GM12878 (cell line): ENCODE data around the gene SMAD4. TPM values are rescaled to one million over a fixed set of nuclear protein-coding genes. Genes with fewer than 3 reads are reported as not detected.

Experiments
- ATAC-seq: fragments of 200-7000 bp; cut with Tn5 transposase; 3 replicates; pipeline ENCODE4 v1.9.1; 2020; ENCODE audit warnings: mild to moderate bottlenecking, moderate library complexity
- BruUV-seq: library from RNA; stranded (reverse); fragments of 400-500 nt; replicated peaks from 2 replicates; lab custom pipeline; 2021; lab: Mats Ljungman, UMichigan
- CTCF ChIA-PET: fragments of 300-600 bp; sonication (Branson Sonifier 250); formaldehyde crosslinking; extraction: SDS; loops from one replicate; lab custom pipeline; 2021; ENCODE audit warnings: inconsistent platforms; lab: Yijun Ruan, JAX
- POLR2A ChIA-PET: fragments of 350-600 bp; formaldehyde crosslinking; extraction: SDS; loops from one replicate; lab custom pipeline; 2021; ENCODE audit warnings: inconsistent platforms; lab: Charles Lee
- RAD21 ChIA-PET: fragments of 300-600 bp; sonication (Branson Sonifier 250); formaldehyde crosslinking; loops from one replicate; lab custom pipeline; 2023; ENCODE audit warnings: antibody characterized with exemption; ENCODE audit not compliant: unreplicated experiment; lab: Charles Lee
- SMC1A ChIA-PET: fragments of 300-600 bp; sonication (Branson Sonifier 250); formaldehyde crosslinking; loops from one replicate; lab custom pipeline; 2023; ENCODE audit not compliant: unreplicated experiment, uncharacterized antibody; lab: Charles Lee
- DNase-seq: peaks from one replicate; pipeline ENCODE4 v3.0.0-alpha.2; 2011; ENCODE audit warnings: low read depth, low spot score
- FAIRE-seq: peaks from 3 replicates; lab custom pipeline; 2011; peaks lifted over from hg19 to GRCh38; lab: Jason Lieb, UNC
- H2AFZ ChIP-seq: 2 replicates; pipeline ENCODE4 v1.6.0; 2011; ENCODE audit warnings: low read depth, low read length, control low read depth; ENCODE audit not compliant: control insufficient read depth
- H3K27ac ChIP-seq: 2 replicates; pipeline ENCODE4 v1.5.1; 2011; ENCODE audit warnings: control low read depth; ENCODE audit not compliant: control insufficient read depth, insufficient read depth
- H3K27me3 ChIP-seq, 2 experiments: replicated peaks in 1 of 2; 2 replicates each; pipeline versions ENCODE4 v1.6.0 to v1.6.1; 2011; ENCODE audit warnings: low read length in 1 of 2; ENCODE audit not compliant: control insufficient read depth in 2 of 2, insufficient read depth in 2 of 2
- H3K36me3 ChIP-seq, 2 experiments: 2 replicates each; pipeline ENCODE4 v1.5.1; 2011; ENCODE audit warnings: low read length in 1 of 2; ENCODE audit not compliant: control insufficient read depth in 2 of 2, insufficient read depth in 2 of 2
- H3K4me1 ChIP-seq: 2 replicates; pipeline ENCODE4 v1.6.1; 2011; ENCODE audit warnings: mild to moderate bottlenecking, low read length, moderate library complexity, mixed read lengths; ENCODE audit not compliant: control insufficient read depth, insufficient read depth
- H3K4me2 ChIP-seq: 2 replicates; pipeline ENCODE4 v1.6.0; 2011; ENCODE audit warnings: control low read depth; ENCODE audit not compliant: control insufficient read depth, insufficient read depth
- H3K4me3 ChIP-seq: fragments of 200-600 bp; sonication (generic); 2 replicates; pipeline ENCODE4 v1.5.1; 2016
- H3K79me2 ChIP-seq: 2 replicates; pipeline ENCODE4 v1.6.0; 2011; ENCODE audit warnings: low read length; ENCODE audit not compliant: control insufficient read depth, insufficient read depth
- H3K9ac ChIP-seq: 2 replicates; pipeline ENCODE4 v1.8.0; 2011; ENCODE audit warnings: low read length, control low read depth, mixed read lengths; ENCODE audit not compliant: control insufficient read depth, insufficient read depth
- H3K9me3 ChIP-seq: replicated peaks from 3 replicates; pipeline ENCODE4 v1.5.1; 2011; ENCODE audit warnings: mild to moderate bottlenecking, low read length; ENCODE audit not compliant: control insufficient read depth, insufficient read depth
- H4K20me1 ChIP-seq: 2 replicates; pipeline ENCODE4 v1.6.0; 2011; ENCODE audit not compliant: control insufficient read depth, insufficient read depth
- ATF3 ChIP-seq: IDR thresholded peaks from 2 replicates; pipeline ENCODE4 v1.6.1; 2011; ENCODE audit warnings: low read depth, mild to moderate bottlenecking, low read length, moderate library complexity, borderline replicate concordance; ENCODE audit errors: extremely low read depth
- HDAC6 ChIP-seq: fragments of 200-600 bp; sonication (generic); IDR thresholded peaks from one replicate; pipeline ENCODE4 v1.8.0; 2017; ENCODE audit warnings: antibody characterized with exemption; ENCODE audit not compliant: unreplicated experiment
- MEF2B ChIP-seq: fragments of 450-650 bp; IDR thresholded peaks from 2 replicates; pipeline ENCODE4 v1.6.1; 2018; ENCODE audit warnings: mild to moderate bottlenecking, moderate library complexity; ENCODE audit not compliant: partially characterized antibody, poor library complexity, severe bottlenecking
- PAX8 ChIP-seq: fragments of 450-650 bp; IDR thresholded peaks from 2 replicates; pipeline ENCODE4 v1.6.1; 2017; ENCODE audit warnings: mild to moderate bottlenecking, moderate library complexity
- PBX3 ChIP-seq: IDR thresholded peaks from 2 replicates; pipeline ENCODE4 v1.6.1; 2011; ENCODE audit warnings: mild to moderate bottlenecking, low read depth, low read length, moderate library complexity; ENCODE audit not compliant: insufficient replicate concordance
- RAD21 ChIP-seq: IDR thresholded peaks from 2 replicates; pipeline ENCODE4 v1.6.1; 2011; ENCODE audit warnings: mild to moderate bottlenecking, low read depth, low read length, moderate library complexity; ENCODE audit not compliant: insufficient read depth
- RAD51 ChIP-seq: fragments of 450-650 bp; IDR thresholded peaks from 2 replicates; pipeline ENCODE4 v1.6.1; 2016; ENCODE audit warnings: moderate library complexity, mild to moderate bottlenecking, inconsistent platforms
- RBBP5 ChIP-seq: fragments of 200-600 bp; sonication (generic); conservative IDR thresholded peaks from 2 replicates; pipeline ENCODE4 v1.6.1; 2016
- SP1 ChIP-seq: IDR thresholded peaks from one replicate; pipeline ENCODE4 v1.6.1; 2011; ENCODE audit warnings: low read depth, low read length
- ZZZ3 ChIP-seq: IDR thresholded peaks from 2 replicates; pipeline ENCODE4 v1.6.1; 2011; ENCODE audit warnings: low read depth; ENCODE audit not compliant: control insufficient read depth, insufficient read length
- WGBS: methylation state at CpG from one replicate; pipeline ENCODE4 v1.1.6; 2016; ENCODE audit warnings: low lambda C conversion rate; ENCODE audit not compliant: insufficient replicate concordance, insufficient coverage; ENCODE audit errors: missing lambda C conversion rate; 5-methylcytosine and 5-hydroxymethylcytosine counted together
- in situ Hi-C: fragments of 300-500 bp; cut with MboI; formaldehyde crosslinking; loops from 9 replicates; pipeline ENCODE4 v1.14.3; 2018; ENCODE audit warnings: mixed read lengths
- intact Hi-C: fragments of 100-400 bp; cut with micrococcal nuclease; formaldehyde crosslinking; loops from one replicate; pipeline ENCODE4 v1.14.2; 2022; ENCODE audit not compliant: unreplicated experiment
- polyA plus RNA-seq, 11 experiments: library from polyadenylated mRNA; depleted of rRNA in 4 of 11; unstranded in 6 of 11; stranded (reverse) in 5 of 11; fragments of >200 nt; fragmentation: Nextera tagmentation in 4 of 11; fragmentation: Illumina TruSeq in 1 of 11; extraction: Ambion mirVana in 4 of 11; extraction: Trizol in 1 of 11; gene quantifications; 1 replicate in 1 of 11; 2 replicates in 10 of 11; pipeline versions ENCODE4 v1.2.1 to v1.2.3, GENCODE V29; 2011 to 2016; ENCODE audit warnings: inconsistent platforms in 2 of 11, missing spikeins in 2 of 11, low read depth in 1 of 11
- total RNA-seq, 4 experiments: library from RNA; depleted of rRNA in 3 of 4; stranded (reverse); fragments of >200 nt in 3 of 4; fragmentation: Illumina TruSeq in 1 of 4; extraction: Trizol in 1 of 4; gene quantifications; 2 replicates each; pipeline versions ENCODE4 v1.2.1 to v1.2.3, GENCODE V29; 2013 to 2021
- TF ChIP-seq, protein P1 (sequence below): fragments of 450-650 bp; formaldehyde crosslinking; IDR thresholded peaks from 2 replicates; pipeline ENCODE4 v1.4.0; 2022; ENCODE audit warnings: mild to moderate bottlenecking, moderate library complexity
- TF ChIP-seq, protein P2 (sequence below): IDR thresholded peaks from 2 replicates; pipeline ENCODE4 v1.6.1; 2012; ENCODE audit warnings: improper control_type of control experiment, low read depth, low read length; ENCODE audit not compliant: insufficient replicate concordance

SMAD4 gene
- total and polyA plus RNA-seq, 10 of the 15 experiments (the other 5 are each of a cell fraction or from before 2014, with no cell fraction given), result 9.6 to 99.9 (median 37.5) TPM

DNA sequence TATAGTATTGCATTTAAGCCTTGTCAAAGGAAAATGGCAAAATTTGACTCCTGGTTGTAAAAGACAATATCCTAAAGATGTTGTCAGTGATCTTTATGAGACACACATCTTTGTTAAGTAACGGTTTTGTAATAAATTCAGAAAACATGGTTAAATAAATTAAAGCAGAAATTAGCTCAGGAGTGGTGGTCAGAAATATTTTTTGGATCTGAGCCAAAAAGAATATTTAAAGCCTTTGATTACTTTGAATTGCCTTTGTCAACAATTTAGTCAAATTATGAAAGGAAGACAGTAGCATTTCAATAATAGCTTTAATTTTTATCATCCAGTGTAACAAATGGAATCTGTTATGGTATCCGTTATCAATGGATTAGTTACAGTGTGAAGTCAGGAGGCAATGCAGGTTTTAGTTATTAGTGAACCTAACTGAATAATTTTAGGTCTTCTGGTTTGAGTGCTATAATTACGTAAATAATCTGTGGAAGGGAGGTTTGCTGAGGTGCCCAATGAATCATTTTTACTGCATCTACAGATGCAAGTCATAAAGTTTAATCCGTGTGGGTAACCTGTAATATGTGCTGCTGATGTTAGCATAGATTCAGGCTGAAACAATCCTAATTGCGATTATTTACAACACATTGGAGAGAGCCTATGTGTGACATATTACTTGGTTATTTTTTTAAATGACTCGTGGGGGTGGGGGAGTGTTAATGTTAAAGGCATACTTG lies 42.7 kb downstream of the SMAD4 start:
- FAIRE-seq (no peak), ATAC-seq (no peak), DNase-seq (no peak)
- peaks cover 14% of the 10 kb centered on the region for H3K4me1 ChIP-seq
- intact Hi-C loops, result no loop called here
- no TSS peak for BruUV-seq
- in situ Hi-C loops, result no loop called here
- H3K9ac ChIP-seq, result no peak overlapping the region
- no peak overlapping the region for H3K27ac ChIP-seq
- TF ChIP-seq ATF3 (no peak), HDAC6 (no peak), RAD21 (no peak), RBBP5 (no peak), PAX8 (no peak), RAD51 (no peak), SP1 (no peak), MEF2B (no peak), PBX3 (no peak), ZZZ3 (no peak)
- TF ChIP-seq, protein P1, sequence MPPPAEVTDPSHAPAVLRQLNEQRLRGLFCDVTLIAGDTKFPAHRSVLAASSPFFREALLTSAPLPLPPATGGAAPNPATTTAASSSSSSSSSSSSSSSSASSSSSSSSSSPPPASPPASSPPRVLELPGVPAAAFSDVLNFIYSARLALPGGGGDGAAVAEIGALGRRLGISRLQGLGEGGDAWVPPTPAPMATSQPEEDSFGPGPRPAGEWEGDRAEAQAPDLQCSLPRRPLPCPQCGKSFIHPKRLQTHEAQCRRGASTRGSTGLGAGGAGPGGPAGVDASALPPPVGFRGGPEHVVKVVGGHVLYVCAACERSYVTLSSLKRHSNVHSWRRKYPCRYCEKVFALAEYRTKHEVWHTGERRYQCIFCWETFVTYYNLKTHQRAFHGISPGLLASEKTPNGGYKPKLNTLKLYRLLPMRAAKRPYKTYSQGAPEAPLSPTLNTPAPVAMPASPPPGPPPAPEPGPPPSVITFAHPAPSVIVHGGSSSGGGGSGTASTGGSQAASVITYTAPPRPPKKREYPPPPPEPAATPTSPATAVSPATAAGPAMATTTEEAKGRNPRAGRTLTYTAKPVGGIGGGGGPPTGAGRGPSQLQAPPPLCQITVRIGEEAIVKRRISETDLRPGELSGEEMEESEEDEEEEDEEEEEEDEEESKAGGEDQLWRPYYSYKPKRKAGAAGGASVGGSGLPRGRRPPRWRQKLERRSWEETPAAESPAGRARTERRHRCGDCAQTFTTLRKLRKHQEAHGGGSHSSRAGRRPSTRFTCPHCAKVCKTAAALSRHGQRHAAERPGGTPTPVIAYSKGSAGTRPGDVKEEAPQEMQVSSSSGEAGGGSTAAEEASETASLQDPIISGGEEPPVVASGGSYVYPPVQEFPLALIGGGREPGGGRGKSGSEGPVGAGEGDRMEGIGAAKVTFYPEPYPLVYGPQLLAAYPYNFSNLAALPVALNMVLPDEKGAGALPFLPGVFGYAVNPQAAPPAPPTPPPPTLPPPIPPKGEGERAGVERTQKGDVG (CRISPR knock-in tag), result no peak
- TF ChIP-seq, protein P2, sequence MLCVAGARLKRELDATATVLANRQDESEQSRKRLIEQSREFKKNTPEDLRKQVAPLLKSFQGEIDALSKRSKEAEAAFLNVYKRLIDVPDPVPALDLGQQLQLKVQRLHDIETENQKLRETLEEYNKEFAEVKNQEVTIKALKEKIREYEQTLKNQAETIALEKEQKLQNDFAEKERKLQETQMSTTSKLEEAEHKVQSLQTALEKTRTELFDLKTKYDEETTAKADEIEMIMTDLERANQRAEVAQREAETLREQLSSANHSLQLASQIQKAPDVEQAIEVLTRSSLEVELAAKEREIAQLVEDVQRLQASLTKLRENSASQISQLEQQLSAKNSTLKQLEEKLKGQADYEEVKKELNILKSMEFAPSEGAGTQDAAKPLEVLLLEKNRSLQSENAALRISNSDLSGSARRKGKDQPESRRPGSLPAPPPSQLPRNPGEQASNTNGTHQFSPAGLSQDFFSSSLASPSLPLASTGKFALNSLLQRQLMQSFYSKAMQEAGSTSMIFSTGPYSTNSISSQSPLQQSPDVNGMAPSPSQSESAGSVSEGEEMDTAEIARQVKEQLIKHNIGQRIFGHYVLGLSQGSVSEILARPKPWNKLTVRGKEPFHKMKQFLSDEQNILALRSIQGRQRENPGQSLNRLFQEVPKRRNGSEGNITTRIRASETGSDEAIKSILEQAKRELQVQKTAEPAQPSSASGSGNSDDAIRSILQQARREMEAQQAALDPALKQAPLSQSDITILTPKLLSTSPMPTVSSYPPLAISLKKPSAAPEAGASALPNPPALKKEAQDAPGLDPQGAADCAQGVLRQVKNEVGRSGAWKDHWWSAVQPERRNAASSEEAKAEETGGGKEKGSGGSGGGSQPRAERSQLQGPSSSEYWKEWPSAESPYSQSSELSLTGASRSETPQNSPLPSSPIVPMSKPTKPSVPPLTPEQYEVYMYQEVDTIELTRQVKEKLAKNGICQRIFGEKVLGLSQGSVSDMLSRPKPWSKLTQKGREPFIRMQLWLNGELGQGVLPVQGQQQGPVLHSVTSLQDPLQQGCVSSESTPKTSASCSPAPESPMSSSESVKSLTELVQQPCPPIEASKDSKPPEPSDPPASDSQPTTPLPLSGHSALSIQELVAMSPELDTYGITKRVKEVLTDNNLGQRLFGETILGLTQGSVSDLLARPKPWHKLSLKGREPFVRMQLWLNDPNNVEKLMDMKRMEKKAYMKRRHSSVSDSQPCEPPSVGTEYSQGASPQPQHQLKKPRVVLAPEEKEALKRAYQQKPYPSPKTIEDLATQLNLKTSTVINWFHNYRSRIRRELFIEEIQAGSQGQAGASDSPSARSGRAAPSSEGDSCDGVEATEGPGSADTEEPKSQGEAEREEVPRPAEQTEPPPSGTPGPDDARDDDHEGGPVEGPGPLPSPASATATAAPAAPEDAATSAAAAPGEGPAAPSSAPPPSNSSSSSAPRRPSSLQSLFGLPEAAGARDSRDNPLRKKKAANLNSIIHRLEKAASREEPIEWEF, result no peak
- H3K4me2 ChIP-seq, result no peak overlapping the region
- H2AFZ ChIP-seq, result no peak overlapping the region
- H3K4me3 ChIP-seq, result no peak overlapping the region
- RAD21 ChIA-PET, result no interaction called here
- no peaks in the 10 kb centered on the region; the same call in none of the 2 replicates for H3K79me2 ChIP-seq
- H4K20me1 ChIP-seq, result no peaks in the 10 kb centered on the region
- no peaks in the 10 kb centered on the region for H3K9me3 ChIP-seq
- H3K27me3 ChIP-seq, result no peaks in the 10 kb centered on the region
- WGBS, result 96% methylated on average over 6 of the region's 6 CpGs
- peaks cover 0 to 22% of the 10 kb centered on the region in 2 experiments; a peak in 3 of 4 replicates for H3K36me3 ChIP-seq
- CTCF ChIA-PET, result interaction anchor here (0.6 kb wide), 1 partner anchor 93 kb away, joined by 3 read pairs; no protein-coding TSS in a partner anchor
- POLR2A ChIA-PET, result interaction anchor here (0.6 kb wide), 1 partner anchor 15 kb away, joined by 3 read pairs; no protein-coding TSS in a partner anchor
- SMC1A ChIA-PET, result no interaction called here
